Measurements from ENCODE around the gene KIAA1191.
A peak's percentile ranks its signal among the peaks of the same experiment; 100 is the strongest.

KIAA1191 gene

DNA sequence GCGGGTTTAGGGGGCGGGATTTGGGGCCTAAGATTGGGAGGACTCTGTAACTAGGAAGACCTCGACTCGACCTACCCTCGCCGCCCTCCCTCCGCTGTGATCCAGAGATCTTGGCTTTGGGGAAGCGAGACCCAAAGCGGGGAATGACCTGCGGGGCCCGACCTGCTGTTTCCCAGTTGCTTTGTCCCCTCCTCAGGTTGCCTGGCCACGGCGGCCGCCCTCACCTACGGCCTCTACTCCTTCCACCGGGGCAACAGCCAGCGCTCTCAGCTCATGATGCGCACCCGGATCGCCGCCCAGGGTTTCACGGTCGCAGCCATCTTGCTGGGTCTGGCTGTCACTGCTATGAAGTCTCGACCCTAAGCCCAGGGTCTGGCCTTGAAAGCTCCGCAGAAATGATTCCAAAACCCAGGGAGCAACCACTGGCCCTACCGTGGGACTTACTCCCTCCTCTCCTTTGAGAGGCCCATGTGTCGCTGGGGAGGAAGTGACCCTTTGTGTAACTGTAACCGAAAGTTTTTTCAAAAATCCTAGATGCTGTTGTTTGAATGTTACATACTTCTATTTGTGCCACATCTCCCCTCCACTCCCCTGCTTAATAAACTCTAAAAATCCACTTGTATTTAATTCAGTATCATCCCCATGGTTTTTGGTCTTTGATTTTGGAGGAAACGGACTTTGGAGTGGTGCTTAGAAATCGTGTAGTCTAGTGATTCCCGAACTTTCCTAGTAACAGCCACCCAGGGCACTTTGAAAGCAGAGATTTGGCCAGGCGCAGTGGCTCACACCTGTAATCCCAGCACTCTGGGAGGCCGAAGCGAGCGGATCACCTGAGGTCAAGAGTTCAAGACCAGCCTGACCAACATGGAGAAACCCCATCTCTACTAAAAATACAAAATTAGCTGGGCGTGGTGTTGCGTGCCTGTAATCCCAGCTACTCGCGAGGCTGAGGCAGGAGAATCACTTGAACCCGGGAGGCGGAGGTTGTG lies 27.9 kb upstream of the KIAA1191 start:
- no peak for DNase-seq

DNA sequence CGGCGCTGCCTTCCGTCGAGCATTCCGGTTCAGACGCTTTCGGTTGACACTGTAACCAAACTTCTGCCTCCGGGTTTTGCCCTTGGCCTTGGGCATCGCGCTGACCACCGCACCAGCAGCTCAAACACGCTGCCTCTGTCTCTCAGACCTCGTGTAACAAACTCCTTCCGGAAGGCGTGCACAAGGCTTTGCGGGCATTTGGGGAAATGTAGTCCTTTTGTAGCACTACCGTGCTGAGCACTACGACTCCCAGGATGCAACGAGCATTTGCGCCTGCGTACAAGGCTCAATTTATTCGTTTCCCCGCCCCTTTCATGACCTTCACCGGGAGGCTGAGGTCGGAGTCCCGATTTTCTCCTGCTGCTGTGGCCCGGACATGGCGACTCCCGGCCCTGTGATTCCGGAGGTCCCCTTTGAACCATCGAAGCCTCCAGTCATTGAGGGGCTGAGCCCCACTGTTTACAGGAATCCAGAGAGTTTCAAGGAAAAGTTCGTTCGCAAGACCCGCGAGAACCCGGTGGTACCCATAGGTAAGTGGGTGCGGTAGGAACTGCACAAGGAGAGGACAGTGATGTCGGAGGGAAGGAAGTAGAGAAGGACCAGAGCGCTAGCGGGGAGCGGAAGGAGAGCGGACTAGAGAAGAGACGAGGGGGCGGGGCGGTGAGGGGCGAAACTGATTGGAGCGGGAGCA lies 27.0 kb upstream of the KIAA1191 start, which contains the start of the genes HIGD2A and NOP16:
Gene HIGD2A, plus strand, starts transcription at position 308 of the 691 bp plus-strand sequence. Its CDS starts 69 bp downstream, at position 377.
Gene NOP16, minus strand, starts transcription at position 155 of the 691 bp plus-strand sequence. Its CDS starts 59 bp downstream, at position 96.
- peak; percentile 98 for DNase-seq

GRCh38 chr5:176388003-176388443 lies 26.5 kb upstream of the KIAA1191 start:
- peak; percentile 33 for DNase-seq

DNA sequence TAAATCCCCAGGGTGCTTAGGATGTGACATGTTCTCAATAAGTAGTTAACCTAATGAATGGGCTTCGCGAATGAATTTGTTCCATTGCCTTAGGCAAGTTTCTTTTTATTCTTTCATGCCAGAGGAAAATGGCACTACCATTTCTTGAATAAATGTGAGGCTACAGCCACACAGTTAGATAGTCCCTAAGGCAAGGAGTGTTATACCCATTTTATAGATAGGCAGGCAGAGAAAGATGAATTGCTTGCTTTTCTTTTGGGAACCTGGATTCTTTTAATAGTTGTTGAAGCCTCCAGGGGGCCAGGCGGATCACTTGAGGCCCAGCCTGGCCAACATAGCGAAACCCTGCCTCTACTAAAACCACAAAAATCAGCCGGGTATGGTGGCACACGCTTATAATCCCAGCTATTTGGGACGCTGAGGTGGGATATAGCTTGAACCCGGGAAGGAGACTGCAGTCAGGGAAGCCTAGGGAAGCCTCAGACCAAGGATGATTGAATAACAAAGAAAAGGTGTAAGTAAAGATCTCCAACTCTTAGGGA lies 25.9 kb upstream of the KIAA1191 start:
- peak; percentile 11 for DNase-seq

GRCh38 chr5:176386491-176386890 lies 24.9 kb upstream of the KIAA1191 start:
- no peak for DNase-seq

- no peak for DNase-seq
Measured at GRCh38 chr5:176384991-176385390, 23.4 kb upstream of the KIAA1191 start.

- DNase-seq, result no peak
Measured at GRCh38 chr5:176384366-176384930, 22.9 kb upstream of the KIAA1191 start.

- DNase-seq, result no peak
Measured at GRCh38 chr5:176383961-176384360, 22.4 kb upstream of the KIAA1191 start.

DNA sequence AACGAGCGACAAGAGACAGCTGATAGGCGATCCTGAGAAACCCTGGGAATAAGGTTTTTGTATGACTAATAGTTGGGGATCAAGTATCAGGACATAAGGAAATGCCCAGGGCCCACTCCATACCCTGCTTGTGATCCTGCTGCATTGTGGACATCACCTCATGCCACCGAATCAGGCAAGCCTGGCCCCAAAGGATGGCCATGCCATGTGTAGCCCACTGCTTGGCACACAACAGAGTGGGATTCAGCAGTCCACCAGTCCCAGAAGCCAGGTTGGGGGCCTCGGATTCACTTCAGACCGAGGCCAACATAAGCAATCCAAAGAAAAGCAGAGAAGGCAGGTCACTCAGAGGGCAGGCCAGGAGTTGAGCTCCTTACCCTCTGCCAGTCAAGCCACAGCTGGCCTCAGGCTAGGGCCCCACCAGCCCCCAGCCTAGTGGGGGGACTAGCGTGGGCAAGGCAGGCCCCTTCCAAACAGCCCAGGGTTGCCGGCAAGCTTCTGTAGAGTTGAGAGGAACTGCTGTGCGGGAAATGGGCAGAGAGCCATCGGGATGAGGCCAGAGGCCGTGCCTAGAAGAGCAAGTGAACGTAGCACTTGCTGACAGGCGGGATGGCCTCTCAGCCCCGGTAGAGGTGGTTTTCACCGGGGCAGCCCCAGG lies 21.8 kb upstream of the KIAA1191 start:
- DNase-seq, result no peak

DNA sequence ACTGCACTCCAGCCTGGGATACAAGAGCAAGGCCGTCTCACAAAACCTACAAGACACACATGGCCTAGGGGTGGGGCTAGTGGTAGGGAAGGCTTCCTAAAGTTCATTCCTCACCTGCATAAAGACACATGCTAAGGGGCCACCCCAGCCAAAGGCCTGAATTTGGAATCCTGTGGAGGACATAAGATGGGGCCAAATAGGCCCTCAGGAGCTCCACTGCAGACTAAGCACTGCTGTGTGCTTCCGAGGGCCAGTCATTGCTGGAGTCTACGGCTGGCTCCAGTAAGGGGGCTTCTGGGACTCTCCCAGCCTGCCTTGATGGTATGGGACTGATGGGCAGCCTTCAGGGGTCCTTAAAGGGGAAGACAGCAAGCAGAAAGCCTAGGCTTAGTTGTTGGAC lies 21.2 kb upstream of the KIAA1191 start:
- no peak for DNase-seq

- DNase-seq, result no peak
Measured at GRCh38 chr5:176381979-176382378, 20.4 kb upstream of the KIAA1191 start.

GRCh38 chr5:176381423-176381822 lies 19.9 kb upstream of the KIAA1191 start:
- DNase-seq, result no peak

DNA sequence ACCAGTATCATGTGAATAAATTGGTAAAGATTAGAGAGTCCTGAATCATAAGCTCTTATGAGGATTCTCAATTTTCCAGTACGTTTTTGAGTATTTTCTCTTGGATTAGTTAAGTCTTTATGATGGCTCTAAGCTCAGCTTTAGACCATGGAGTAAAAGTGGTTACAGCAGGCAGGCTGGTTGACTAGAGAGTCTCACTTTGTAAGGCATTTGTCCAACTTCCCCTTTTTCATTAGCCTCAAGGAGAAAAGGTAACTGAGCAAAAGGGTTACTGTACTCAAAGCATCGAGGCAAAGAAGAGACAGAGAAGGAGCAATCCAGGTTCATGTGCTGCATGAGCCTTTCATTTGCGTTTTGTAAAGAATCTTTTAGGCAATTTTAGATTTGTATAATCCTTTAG lies 18.3 kb upstream of the KIAA1191 start:
- DNase-seq, result no peak

GRCh38 chr5:176373100-176373818 lies 11.7 kb upstream of the KIAA1191 start:
- no peak for DNase-seq

DNA sequence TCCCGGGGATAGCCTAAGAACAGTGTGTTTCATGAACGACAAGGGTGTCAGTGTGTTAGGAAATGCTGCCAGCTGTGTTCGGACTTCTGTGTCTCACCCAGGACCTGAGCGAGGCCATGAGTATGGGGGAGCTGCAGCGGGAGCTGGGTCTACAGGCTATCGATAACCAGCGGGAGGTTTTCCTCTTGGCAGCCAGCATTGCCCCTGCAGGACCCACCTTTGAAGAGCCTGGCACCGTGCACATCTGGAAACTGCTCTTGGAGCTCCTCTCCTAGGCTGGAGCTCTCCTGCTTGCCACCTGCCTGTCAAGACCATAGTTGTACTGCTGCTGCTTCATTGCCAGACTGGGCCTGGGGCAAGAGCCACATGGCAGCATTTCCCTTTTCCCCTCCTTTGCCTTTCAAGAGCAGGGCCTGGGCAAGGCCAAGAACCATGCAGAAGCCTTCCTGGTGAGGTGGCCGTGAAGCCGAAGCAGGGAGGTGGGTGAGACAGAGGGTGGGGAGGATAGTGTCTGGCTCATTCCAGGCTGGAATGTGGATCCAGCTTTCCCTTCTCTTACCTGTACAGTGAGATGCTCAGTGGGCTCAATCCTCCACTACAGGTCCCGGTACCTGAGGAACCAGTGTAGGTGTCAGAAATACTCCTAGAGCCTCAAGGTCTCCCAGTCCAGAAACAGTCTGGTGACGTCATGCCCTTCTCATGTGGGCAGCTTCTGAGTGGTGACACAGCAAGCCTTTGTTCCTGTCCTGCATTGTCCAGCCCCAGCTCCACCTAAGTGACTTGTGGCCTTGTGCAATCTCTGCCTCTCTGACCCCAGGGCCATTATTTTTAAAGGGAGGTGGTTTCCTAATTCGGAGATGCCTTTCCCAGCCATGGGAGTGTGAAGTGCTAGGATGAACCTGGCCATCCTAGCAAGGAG lies 10.3 kb upstream of the KIAA1191 start:
- no peak for DNase-seq

DNA sequence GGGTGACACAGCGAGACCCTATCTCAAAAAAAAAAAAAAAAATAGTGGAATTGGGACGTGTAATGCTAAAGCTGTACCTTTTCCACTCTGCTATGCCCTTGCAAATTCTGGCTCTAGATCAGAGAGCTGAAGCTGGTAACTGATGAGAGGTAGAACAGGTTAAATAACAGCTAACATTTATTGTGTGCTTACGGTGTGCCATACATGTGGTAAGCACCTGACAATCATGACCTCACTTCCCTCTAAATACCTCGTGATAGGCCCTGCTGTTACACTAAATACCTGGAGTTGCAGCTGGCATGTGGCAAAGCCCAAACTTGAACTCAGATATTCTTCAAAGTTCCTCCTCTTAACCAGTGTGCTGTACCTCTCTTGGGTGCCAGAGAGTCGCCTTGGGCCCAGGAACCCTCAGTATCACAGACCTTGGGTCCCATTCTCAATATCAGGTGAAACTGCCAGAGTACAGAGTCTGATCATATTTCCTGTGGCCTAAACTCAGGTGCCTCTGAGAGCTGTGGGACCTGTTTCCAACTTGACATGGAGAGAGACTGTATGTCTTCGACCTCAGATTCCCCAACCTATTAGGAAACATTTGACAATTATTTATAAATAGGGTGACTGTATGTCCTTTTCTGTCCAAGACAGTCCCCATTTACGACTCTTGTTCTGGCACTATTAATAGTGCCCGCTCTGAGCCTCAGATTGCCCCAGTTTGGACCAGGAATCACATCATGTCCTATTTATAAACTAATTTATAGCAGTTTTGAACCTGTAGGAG lies 8.6 kb upstream of the KIAA1191 start:
- no peak for DNase-seq

- no peak for DNase-seq
Measured at GRCh38 chr5:176368726-176369125, 7.2 kb upstream of the KIAA1191 start.

GRCh38 chr5:176366232-176366894 lies 4.8 kb upstream of the KIAA1191 start:
- DNase-seq, result no peak
